NCI-H2227 (cell line): ENCODE measurements around the gene PTPRN2.

Source experiments
- DNase-seq: peaks from one replicate; lab custom pipeline; 2025; ENCODE audit not compliant: unreplicated experiment; lab: John Stamatoyannopoulos, UW

The PTPRN2 gene

DNA sequence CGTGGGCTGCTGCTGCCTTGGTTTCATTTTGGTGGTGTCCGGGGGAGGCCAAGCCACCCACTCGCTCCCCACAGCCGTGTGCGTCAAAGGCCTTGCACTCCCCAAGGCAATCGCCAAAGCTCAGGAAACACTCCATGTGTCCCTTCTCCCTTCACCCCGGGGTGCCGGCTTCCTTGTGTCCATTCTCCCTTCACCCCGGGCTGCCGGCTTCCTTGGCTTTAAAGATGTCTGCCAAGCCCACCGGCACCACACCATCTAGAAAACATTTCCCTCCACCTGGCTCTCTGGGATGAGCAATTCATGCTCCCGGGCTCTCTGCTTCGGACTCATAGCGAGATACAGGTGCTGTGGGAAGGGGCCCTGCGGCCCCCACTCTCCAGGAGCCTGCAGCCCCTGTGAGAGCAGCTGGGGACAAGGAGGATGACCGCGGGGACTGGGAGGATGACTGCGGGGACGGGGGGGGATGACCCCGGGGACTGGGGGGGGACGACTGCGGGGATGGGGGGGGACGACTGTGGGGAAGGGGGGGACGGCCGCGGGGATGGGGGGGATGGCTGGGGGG lies 928.7 kb downstream of the PTPRN2 start:
- no peak for DNase-seq

DNA sequence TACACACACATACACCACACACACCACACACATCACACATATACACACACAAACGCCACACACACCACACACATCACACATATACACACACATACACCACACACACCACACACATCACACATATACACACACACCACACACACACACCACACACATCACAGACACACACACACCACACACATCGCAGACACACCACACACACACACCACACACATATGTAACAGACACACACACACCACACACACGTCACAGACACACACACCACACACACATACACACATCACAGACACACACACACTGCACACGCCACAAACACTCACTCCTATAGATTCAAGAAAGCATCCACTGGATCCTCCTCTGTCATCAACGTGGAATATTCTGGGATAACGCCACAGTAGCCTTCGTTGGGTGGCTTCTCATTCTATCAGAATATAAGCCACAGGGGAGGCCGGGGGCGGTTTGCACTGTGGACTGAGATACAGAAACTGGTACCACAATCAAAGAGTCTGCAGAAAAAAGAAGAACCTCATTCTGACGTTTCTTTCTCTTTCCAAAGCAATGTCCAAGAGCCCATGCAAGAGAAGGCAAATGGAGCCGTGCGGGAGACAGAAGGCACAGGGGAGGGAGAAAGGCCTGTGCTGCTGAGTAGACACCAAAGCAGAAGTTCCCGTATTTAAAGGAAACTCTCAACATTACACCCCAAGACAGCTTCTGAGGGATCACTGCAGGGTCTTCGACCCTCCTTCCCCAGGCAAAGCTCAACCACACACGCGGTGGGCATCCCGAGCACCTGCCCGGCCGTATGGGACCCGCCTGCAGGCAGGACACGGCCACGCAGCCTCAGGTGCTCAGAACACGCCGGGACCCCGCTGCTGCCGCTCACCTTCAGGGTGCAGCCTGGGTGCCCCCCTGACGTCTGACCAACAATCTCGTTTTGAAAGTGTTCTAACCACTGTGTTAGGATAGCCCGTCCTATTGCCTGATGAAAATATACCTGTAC lies 929.6 kb downstream of the PTPRN2 start:
- DNase-seq: no peak

DNA sequence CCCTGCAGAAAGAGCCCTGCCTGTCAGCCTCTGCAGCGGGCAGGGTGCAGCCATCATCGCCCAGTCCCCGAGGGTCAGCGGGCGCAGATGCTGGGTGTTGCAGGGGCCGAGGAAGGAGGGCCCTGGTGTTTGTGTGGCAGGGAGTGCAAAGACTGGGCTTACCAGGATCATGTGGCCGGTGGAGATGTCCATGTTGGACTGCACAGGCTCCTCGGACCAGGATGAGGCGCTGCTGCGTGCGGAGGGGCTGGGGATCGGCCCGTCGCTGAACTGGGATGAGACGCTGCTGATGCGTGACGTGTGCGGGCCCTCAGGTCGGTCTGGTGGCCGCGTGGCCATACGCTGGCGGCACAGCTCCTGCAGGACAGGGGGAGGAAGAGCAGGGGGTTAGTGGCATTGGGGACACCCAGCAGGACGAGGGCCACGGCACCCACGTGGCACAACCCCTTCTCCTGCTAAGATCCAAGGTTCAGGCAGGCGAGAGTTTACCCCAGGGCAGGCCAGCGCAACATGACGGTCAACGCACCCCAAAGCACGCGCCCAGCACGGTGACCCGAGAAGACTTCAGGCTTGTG lies 931.3 kb downstream of the PTPRN2 start:
- no peak for DNase-seq

DNA sequence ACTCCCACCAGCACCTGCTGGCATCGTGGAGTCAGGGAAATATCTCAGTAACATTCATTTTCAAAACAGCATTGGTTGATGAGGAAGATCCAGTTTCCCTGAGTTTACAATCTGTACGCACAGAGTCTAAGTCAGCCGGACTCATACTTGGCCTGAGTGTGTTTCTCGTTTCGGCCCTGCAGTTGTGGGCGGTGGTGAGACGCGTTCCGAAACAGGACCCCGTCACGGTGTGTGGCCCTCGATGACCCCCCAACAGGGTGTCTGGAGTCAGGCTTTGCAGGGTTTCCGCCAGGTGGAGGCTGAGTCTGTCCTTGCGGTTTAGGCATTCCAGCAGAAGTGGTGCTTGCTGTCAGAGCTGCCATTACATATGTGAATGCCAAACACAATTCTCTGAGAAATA lies 933.3 kb downstream of the PTPRN2 start:
- DNase-seq: no peak

DNA sequence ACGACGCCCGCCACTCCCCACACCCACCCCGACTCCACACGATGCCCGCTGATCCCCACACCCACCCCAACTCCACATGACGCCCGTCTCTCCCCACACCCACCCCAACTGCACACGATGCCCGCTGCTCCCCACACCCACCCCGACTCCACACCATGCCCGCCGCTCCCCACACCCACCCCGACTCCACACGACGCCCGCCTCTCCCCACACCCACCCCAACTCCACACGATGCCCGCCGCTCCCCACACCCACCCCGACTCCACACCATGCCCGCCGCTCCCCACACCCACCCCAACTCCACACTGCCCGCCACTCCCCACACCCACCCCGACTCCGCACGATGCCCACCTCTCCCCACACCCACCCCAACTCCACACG lies 933.8 kb downstream of the PTPRN2 start:
- no peak for DNase-seq

DNA sequence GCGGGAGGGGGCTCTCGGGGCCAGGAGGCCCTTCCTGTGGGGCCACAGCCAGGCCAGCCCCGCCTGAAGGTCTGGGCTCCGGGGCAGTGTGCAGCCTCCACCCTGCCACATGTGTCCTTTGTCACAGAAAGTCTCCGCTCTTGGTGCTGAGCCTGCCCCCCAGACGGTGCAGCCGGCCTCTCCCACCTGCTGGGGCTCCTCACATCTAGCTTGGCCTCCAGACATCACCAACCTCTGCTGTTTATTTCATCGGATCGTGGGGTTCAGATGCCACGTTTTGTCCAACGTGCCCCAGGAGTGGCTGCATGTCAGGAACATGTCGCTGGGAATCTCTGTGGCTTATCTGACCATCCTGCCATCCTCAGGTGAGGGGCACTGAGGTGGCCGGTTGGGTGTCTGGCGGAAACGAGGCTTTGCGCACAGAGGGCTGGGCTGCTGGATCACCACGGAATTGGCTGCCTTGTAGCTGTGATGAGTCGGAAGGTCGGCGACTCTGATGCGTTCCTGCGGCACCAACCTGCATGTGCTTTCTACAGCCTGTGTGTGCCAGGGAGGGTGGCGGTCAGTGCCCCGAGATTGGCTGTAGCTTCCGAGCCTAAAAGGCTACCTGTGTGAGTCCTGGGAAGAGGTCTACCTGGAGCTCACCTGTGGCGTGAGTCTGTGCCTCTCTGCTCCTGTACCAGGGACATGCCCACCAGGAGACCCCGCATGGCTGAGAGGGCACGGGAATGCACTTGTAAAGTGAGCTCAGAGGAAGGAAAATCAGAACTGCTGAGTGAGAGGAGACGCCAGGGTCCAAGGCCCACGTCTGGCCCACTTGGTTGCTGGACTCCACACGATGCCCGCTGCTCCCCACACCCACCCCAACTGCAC lies 934.4 kb downstream of the PTPRN2 start:
- no peak for DNase-seq

DNA sequence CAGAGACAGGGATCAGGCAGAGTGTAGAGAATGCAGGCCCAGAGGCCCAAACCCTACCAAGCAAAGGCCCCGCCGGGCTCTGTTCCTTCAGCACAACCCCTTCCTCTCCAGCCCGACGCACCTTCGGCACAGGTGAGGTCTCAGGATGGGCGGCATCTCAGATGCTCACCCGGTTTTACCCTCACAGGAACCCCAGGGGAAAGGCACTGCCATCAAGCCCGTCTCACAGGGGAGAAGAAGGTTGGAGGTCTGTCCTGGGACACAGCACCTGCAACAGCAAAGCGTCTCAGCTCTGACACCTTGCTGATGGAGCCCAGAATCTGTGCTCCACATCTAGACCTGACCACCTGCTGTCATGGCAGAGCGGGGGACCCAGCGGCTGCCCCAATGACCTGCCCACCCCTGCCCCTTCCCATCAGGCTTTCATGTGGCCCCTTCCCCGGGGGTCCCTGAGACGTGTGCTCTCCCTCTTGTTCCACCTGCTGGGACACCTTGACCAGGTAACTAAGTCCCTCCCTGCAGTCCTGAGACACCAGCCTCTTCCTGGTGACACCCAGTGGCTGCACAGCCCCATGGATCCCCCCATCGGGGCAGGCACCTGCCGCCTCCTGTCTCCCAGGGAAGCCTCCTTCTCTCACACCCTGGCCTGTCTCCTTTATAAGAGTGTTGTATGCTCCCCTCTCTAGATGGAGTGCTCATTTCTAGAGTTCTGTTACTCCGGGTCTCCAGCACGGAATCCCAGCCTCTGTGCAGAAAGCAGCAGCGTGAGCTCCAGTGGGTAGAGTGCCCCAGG lies 935.3 kb downstream of the PTPRN2 start:
- DNase-seq: no peak

DNA sequence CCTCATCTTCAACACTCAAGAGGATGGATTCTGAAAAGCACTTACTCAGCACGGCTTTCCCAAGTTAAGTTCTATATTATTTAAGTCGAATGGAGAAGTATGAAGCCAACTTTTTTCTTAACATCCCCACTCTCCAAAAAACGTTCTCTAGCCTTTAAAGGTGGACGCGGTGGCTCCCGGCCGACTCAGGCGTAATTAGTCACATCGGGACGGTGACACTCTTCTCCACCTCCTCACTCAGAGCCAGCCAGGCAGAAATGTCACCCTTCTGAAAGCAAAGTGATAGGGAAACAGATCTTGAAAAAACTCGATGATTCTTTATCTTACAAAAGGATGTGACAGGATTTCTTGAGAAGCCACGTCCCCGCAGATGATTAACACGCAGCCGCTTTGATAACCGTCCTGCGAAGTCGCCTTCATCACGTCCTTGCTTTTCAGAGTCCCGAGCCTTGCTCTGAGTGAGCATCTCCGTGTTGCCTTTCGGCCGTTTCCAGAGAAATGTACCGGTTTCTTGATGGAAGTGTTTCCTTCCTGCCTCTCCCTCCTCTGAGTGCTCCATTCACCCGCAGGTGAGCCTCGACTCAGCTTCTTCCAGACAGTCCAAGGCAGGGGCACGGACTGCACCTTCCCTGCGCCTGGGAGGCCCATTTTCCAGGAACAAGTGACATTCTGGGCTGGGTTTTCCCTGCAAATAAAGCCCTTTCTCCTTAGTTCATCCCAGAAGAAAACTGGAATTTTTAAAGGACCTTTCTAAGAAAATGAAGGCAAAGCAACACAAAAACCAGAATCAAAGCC lies 936.1 kb downstream of the PTPRN2 start:
- DNase-seq: no peak

DNA sequence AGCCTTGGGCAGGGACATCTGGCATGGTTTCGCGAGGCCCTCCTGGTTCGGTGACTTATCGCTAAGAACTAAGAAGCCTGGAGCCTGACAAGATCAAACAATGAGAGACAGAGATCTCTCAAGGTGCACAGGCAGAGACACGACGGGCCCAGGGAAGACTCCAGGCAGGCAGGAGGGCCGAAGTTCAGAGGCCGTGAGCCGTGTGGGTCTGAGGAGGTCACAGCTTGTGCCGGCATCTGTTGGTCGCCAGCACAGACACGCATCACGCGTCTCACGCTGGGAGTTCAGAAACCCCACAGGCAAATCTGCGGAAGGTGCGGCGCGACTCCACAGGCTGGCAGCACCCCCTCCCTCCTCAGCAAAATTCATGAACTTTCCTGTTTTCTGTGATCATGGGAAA lies 936.8 kb downstream of the PTPRN2 start:
- no peak for DNase-seq

DNA sequence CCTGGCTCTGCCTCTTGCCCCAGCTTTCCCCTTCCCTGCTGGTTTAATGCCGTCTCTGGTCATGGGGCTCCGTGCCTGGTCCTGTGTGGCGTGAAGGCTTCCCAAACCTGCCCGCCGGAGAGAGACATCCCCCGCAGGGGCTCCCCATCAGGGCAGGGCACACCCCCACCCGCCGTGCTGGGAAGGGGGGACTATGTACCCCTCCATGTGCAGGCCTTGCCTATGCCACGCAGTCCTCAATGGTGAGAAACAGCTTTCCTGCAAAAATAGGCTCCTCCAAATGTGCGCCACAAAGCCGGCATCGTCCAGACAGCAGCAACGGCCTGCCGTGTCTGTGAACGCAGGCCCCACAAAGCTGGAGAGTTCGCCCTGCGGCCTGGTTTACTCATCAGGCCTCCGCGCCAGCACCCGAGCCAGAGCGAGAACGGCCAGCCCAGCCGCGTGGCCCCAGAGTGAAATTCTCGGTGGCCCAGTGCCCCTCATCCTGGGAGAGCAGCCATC lies 937.4 kb downstream of the PTPRN2 start:
- no peak for DNase-seq

DNA sequence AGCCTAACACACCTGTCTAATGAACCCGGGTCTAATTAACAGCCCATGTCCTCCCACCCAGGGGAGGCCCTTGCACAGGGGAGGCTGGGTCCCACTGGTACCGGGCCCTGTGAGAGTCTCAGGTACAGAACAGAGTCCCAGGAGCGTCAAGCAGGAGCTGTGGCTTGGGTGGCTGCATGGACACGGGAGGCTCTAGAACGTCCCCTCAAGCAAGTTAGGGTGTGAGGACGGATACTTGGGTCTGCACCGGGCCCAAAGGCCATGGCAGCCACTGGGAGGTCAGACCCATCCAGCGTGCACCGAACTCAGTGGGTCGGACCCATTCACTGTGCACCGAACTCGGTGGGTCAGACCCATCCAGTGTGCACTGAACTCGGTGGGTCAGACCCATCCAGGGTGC lies 941.1 kb downstream of the PTPRN2 start:
- no peak for DNase-seq

DNA sequence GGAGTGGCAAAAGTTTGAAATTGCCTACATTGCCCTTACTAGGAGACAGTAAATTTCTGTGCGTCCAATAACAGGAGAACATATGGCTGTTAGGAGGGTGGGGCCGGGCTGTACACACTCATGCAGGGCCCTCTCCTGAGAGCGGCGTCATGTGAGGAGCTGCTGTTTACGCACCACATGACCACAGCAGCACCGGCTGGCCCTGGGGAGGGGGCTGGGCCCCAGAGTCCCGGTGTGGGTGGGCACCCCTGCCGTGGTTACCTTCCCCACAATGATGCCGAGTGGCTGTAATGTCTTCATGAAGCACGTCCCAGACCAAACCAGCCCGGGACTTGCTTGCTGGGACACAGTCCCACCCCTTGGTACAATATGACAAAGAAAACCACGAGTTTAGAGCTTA lies 942.1 kb downstream of the PTPRN2 start:
- no peak for DNase-seq

DNA sequence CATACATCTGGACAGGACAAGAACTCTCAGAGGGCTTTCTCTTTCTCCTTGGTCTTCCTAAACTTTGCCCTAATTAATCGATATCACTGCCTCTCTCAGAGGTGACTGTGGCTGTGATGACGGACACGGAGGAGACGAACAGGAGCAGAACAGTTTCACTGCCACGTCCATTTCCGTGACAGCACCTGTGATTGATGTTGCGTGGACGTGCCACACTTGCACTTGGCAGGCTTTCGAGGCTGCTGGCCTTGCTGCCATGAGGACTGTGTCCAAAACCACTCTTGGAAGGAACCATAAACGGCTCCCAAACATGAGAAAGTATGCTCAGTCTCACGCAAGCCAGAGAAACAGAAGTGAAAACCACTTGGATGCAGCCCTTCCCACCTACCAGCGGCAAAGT lies 942.7 kb downstream of the PTPRN2 start:
- DNase-seq: no peak

DNA sequence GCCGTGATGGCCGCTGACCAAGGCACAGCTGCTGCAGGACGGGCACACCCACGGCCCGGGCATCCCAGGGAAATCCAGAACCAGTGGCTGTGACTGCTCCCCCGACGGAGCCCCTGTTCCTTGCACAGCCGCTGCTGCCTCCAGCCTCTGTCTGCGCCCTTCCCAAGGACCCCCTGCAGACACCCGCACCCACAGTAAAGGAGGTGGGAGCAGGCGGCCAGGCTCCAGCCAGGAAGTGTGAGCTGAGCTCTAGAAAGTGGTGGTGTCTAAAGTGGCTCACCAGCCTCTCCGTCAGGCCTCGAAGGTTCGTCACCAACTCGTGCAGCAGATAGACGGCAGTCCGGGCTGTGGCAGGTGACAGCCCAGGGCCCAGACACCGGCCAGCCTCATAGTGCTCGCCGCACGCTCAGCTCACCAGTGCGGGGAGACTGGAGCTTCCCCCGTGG lies 944.1 kb downstream of the PTPRN2 start:
- no peak for DNase-seq

DNA sequence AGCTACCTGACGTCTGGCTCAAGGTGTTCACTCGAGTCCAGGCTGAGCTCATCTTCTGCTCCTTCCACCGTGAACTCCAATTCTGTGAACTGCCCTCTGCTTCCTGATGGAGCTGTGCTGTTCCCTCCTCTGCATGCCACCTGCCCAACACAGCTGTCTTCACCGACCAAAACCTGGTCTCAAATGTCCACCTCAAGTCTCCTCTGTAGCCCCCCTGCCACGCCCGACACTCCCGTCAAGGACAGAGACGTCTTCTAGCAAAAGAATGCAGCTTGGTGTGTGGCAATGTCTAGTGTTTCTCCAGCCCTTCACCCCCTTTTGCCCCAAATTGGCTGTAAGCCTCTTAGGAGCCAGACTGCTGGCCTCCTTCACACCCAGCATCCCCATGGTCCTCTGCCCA lies 945.8 kb downstream of the PTPRN2 start:
- no peak for DNase-seq

DNA sequence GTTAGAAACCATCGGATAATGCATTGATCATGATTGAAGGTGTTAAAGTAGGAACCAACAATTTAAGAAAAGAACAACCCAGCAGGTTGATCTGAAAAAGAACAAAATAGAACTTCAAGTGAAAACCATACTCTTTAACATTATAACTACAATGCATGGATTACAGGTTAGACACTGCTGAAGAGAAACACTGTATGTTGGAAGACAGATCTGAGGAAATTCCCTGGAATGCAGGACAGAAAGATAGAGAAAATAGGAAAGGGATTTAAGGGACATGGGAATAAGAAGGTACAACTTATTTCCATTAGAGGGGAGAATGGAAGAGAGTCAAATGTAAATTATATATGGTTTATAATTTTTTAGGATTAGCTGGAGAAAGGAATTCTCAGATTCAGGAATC lies 947.5 kb downstream of the PTPRN2 start:
- DNase-seq: no peak

DNA sequence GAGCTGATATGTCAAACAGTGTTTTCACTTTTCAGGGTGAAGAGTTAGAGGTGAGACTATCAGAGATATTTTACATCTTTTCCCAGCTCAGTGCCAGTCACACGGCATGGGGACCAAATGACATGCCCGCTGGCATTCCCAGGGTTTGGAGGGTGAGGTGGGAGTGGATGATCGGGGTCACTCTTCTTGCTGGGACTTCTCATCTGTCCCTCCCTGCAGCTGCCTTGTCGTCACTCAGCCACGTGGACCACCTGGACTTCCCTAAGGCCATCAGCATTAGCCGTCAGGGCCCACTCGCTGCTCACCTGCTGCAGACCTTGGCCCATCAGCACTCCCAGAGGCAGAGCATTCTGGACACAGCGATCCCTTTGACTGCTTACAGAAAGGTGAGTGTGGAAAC lies 949.1 kb downstream of the PTPRN2 start:
- DNase-seq: no peak

DNA sequence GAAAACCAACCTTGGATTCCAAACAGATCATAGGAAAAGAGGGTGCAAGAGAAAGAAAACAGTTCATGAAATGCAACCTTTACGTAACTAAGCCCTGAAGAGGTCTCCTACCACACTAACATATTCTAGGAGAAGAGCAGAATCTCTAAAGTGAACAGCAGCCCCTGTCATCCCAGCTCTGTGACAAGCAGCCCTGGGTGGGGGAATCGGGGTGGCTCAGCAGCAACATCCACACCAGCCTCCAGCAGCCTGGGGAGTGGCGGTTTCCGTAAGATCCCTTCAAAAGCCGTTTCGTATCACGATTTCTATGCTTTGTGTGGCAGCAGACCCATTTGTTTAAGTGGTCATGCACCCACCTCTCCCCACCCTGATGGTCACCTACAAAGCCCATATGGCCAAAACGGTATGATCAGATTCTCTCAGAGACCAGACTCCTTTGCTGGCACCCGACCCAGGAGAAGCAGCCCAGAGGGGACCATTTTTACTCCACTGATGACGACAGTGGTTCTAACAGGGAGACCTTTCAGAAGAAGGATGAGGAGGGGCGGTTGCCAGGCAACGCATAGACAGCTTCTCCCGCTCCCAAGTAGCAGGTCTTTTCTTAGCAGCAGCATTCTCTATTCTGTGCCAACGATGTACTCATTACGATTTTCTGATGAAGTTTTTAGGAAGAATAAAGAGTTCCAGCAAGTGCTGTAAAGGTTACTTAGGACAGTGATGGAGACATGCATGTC lies 950.2 kb downstream of the PTPRN2 start:
- DNase-seq: no peak

DNA sequence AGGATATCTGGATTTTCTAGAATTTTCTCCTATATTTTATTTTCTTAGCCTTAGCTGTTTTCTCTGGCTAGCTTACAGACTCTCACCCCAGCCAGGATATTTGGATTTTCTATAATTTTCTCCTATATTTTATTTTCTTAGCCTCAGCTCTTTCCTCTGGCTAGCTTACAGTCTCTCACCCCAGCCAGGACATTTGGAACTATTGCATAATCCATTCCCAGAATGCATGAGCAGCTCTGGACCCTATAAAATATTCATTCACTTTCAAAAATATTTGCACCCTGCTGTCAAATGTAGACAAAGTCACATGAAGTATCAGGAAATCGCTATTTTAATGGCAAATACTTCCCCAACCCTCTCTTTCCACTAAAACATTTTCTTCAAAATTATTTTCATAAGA lies 952.0 kb downstream of the PTPRN2 start:
- DNase-seq: no peak
